H9 (cell line): Measurements from ENCODE around the gene ABHD15. TPM values are rescaled to one million over a fixed set of nuclear protein-coding genes. Genes with fewer than 3 reads are reported as not detected.

Source experiments
- DNase-seq: peaks from one replicate; pipeline ENCODE4 v3.0.0-alpha.2; 2017
- H2AFZ ChIP-seq: one replicate; pipeline ENCODE4 v1.6.1; 2013; ENCODE audit warnings: mild to moderate bottlenecking, low read length, control low read depth, moderate library complexity
- H2AK5ac ChIP-seq: 2 replicates; pipeline ENCODE4 v1.6.1; 2013; ENCODE audit warnings: low read length, control low read depth, mixed read lengths; ENCODE audit not compliant: insufficient read length
- H2BK120ac ChIP-seq: one replicate; pipeline ENCODE4 v1.6.1; 2013; ENCODE audit warnings: low read depth, mild to moderate bottlenecking, low read length, control low read depth, inconsistent platforms; ENCODE audit not compliant: poor library complexity, severe bottlenecking
- H2BK12ac ChIP-seq: 2 replicates; pipeline ENCODE4 v1.6.1; 2013; ENCODE audit warnings: low read length, control low read depth, mixed read lengths, low read depth; ENCODE audit not compliant: insufficient read length
- H2BK15ac ChIP-seq: 2 replicates; pipeline ENCODE4 v1.6.1; 2013; ENCODE audit warnings: low read depth, low read length, control low read depth
- H2BK20ac ChIP-seq: one replicate; pipeline ENCODE4 v1.6.1; 2013; ENCODE audit warnings: low read depth, mild to moderate bottlenecking, low read length, control low read depth, inconsistent platforms; ENCODE audit not compliant: poor library complexity, severe bottlenecking
- H2BK5ac ChIP-seq: 2 replicates; pipeline ENCODE4 v1.6.1; 2013; ENCODE audit warnings: low read length, control low read depth, mixed read lengths; ENCODE audit not compliant: insufficient read length
- H3K14ac ChIP-seq: 2 replicates; pipeline ENCODE4 v1.6.1; 2013; ENCODE audit warnings: low read length, control low read depth; ENCODE audit not compliant: insufficient read depth
- H3K18ac ChIP-seq: 2 replicates; pipeline ENCODE4 v1.6.1; 2013; ENCODE audit warnings: low read depth, mild to moderate bottlenecking, mixed read lengths, low read length, control low read depth; ENCODE audit not compliant: insufficient read length
- H3K23ac ChIP-seq: 2 replicates; pipeline ENCODE4 v1.6.1; 2013; ENCODE audit warnings: low read length, control low read depth, mixed read lengths, low read depth; ENCODE audit not compliant: insufficient read length
- H3K23me2 ChIP-seq: 2 replicates; pipeline ENCODE4 v1.6.1; 2013; ENCODE audit warnings: low read depth, mild to moderate bottlenecking, mixed read lengths, low read length, control low read depth; ENCODE audit not compliant: insufficient read length, poor library complexity, severe bottlenecking
- H3K27ac ChIP-seq: 2 replicates; pipeline ENCODE4 v1.5.1; 2013; ENCODE audit warnings: low read length, control low read depth, mixed read lengths, low read depth; ENCODE audit not compliant: insufficient read length
- H3K27me3 ChIP-seq: 2 replicates; pipeline ENCODE4 v1.6.1; 2013; ENCODE audit warnings: low read length, control low read depth, inconsistent platforms; ENCODE audit not compliant: insufficient read depth
- H3K4ac ChIP-seq: 2 replicates; pipeline ENCODE4 v1.6.1; 2013; ENCODE audit warnings: low read depth, mild to moderate bottlenecking, control low read depth, inconsistent platforms, low read length, moderate library complexity
- H3K4me1 ChIP-seq: 2 replicates; pipeline ENCODE4 v1.6.1; 2013; ENCODE audit warnings: low read length, control low read depth, inconsistent platforms; ENCODE audit not compliant: insufficient read depth
- H3K4me2 ChIP-seq: 2 replicates; pipeline ENCODE4 v1.6.1; 2013; ENCODE audit warnings: low read length, control low read depth, mixed read lengths; ENCODE audit not compliant: insufficient read length, insufficient read depth
- H3K56ac ChIP-seq: 2 replicates; pipeline ENCODE4 v1.6.1; 2013; ENCODE audit warnings: low read depth, mild to moderate bottlenecking, mixed read lengths, low read length, control low read depth; ENCODE audit not compliant: insufficient read length
- H3K79me1 ChIP-seq: 2 replicates; pipeline ENCODE4 v1.6.1; 2013; ENCODE audit warnings: low read depth, mild to moderate bottlenecking, moderate library complexity, low read length, control low read depth, inconsistent platforms; ENCODE audit not compliant: insufficient read depth, poor library complexity, severe bottlenecking
- H3K79me2 ChIP-seq: 2 replicates; pipeline ENCODE4 v1.6.1; 2013; ENCODE audit warnings: low read length, control low read depth, inconsistent platforms; ENCODE audit not compliant: insufficient read depth
- H3K9ac ChIP-seq: 2 replicates; pipeline ENCODE4 v1.6.1; 2013; ENCODE audit warnings: low read length, control low read depth, mixed read lengths; ENCODE audit not compliant: insufficient read length; ENCODE audit errors: extremely low read depth
- H3K9me3 ChIP-seq: one replicate; pipeline ENCODE4 v1.6.1; 2013; ENCODE audit warnings: low read depth, low read length, inconsistent platforms; ENCODE audit not compliant: control insufficient read depth
- H3T11ph ChIP-seq: one replicate; pipeline ENCODE4 v1.6.1; 2013; ENCODE audit warnings: mild to moderate bottlenecking, low read length, control low read depth, inconsistent platforms
- H4K20me1 ChIP-seq: one replicate; pipeline ENCODE4 v1.6.1; 2013; ENCODE audit not compliant: control insufficient read depth, insufficient read length, insufficient read depth
- H4K5ac ChIP-seq: 2 replicates; pipeline ENCODE4 v1.6.1; 2013; ENCODE audit warnings: low read depth, mild to moderate bottlenecking, mixed read lengths, low read length, control low read depth; ENCODE audit not compliant: insufficient read length
- H4K8ac ChIP-seq: replicated peaks from 2 replicates; pipeline ENCODE4 v1.6.1; 2013; ENCODE audit warnings: low read length, control low read depth, mixed read lengths, low read depth; ENCODE audit not compliant: insufficient read length
- H4K91ac ChIP-seq: 2 replicates; pipeline ENCODE4 v1.6.1; 2013; ENCODE audit warnings: low read depth, mild to moderate bottlenecking, moderate library complexity, mixed read lengths, low read length, control low read depth; ENCODE audit not compliant: insufficient read length
- H3K27ac Mint-ChIP-seq, 3 experiments: 2 replicates in 2 of 3; 3 replicates in 1 of 3; pipeline ENCODE4 v1.8.0; 2020 to 2021; ENCODE audit warnings: mixed read lengths in 3 of 3, mild to moderate bottlenecking in 1 of 3, moderate library complexity in 1 of 3
- H3K27me3 Mint-ChIP-seq: 2 replicates; pipeline ENCODE4 v1.8.0; 2021; ENCODE audit warnings: low read depth, mild to moderate bottlenecking, moderate library complexity, mixed read lengths
- H3K36me3 Mint-ChIP-seq, 3 experiments: 2 replicates in 2 of 3; 3 replicates in 1 of 3; pipeline ENCODE4 v1.8.0; 2020 to 2021; ENCODE audit warnings: low read depth in 3 of 3, mixed read lengths in 3 of 3; ENCODE audit not compliant: insufficient read depth in 1 of 3
- H3K4me1 Mint-ChIP-seq, 2 experiments: 2 replicates each; pipeline ENCODE4 v1.8.0; 2020; ENCODE audit warnings: mixed read lengths in 2 of 2
- H3K4me3 Mint-ChIP-seq, 2 experiments: 2 replicates in 1 of 2; 3 replicates in 1 of 2; pipeline ENCODE4 v1.8.0; 2020 to 2021; ENCODE audit warnings: mild to moderate bottlenecking in 2 of 2, mixed read lengths in 2 of 2, moderate library complexity in 1 of 2
- H3K9me3 Mint-ChIP-seq, 2 experiments: 2 replicates in 1 of 2; 3 replicates in 1 of 2; pipeline ENCODE4 v1.8.0; 2020; ENCODE audit warnings: mild to moderate bottlenecking in 2 of 2, mixed read lengths in 2 of 2, moderate library complexity in 1 of 2
- CTCF ChIP-seq: fragments of 200-600 bp; sonication (generic); conservative IDR thresholded peaks from 3 replicates; pipeline ENCODE4 v1.8.0; 2021; ENCODE audit warnings: antibody characterized with exemption, mild to moderate bottlenecking
- WGBS: extraction: QIAGEN DNeasy Blood & Tissue Kit; methylation state at CpG from one replicate; pipeline ENCODE4 v1.1.7; 2013; ENCODE audit warnings: missing lambda C conversion rate, low lambda C conversion rate, mixed read lengths; ENCODE audit not compliant: insufficient read length; ENCODE audit errors: extremely low coverage; 5-methylcytosine and 5-hydroxymethylcytosine counted together
- total RNA-seq: library from RNA; stranded (reverse); gene quantifications from 2 replicates; pipeline ENCODE4 v1.2.1, GENCODE V29; 2021

Gene ABHD15
- total RNA-seq, 1 experiment from 2014 or later = 2.5 TPM

- peaks cover 22% of the 10 kb centered on the region for H3K23me2 ChIP-seq
- no peak overlapping the region for H3K4me2 ChIP-seq
Measured at GRCh38 chr17:29571883-29572681, 5.2 kb upstream of the ABHD15 start.

More at GRCh38 chr17:29571883-29572681, 5.2 kb upstream of the ABHD15 start:
- Histone ChIP-seq H2BK120ac (no peak overlapping the region), H3K4me1 (no peaks in the 10 kb centered on the region), H2BK12ac (no peak overlapping the region), H3K79me2 (no peaks in the 10 kb centered on the region), H3K79me1 (no peaks in the 10 kb centered on the region), H3K23ac (no peak overlapping the region), H3K9me3 (no peaks in the 10 kb centered on the region), H3K9ac (no peak overlapping the region), H4K20me1 (peaks cover 2% of the 10 kb centered on the region), H4K8ac (no peak overlapping the region), H3K14ac (no peak overlapping the region), H4K5ac (no peak overlapping the region), H2BK20ac (no peak overlapping the region), H3K18ac (no peak overlapping the region), H2AFZ (no peak overlapping the region), H3K56ac (no peak overlapping the region), H3K27me3 (no peaks in the 10 kb centered on the region; the same call in 1 of the 2 replicates), H3T11ph (no peak overlapping the region), H3K27ac (no peak overlapping the region), H2BK15ac (no peak overlapping the region), H2AK5ac (no peak overlapping the region), H4K91ac (no peak overlapping the region), H3K4ac (no peak overlapping the region), H2BK5ac (no peak overlapping the region)
- H3K27ac Mint-ChIP-seq = no peak overlapping the region
- no peak overlapping the region for H3K4me3 Mint-ChIP-seq
- peak; percentile 35 for DNase-seq
- TF ChIP-seq CTCF = no peak
- H3K36me3 Mint-ChIP-seq = peaks cover 10 to 34% (median 25%) of the 10 kb centered on the region in 3 experiments; a peak in 6 of 7 replicates
- WGBS = no CpG with 5 or more reads among the region's 30 CpGs
- H3K9me3 Mint-ChIP-seq = no peaks in the 10 kb centered on the region; a peak in 1 of 5 replicates
- peaks cover 8 to 15% of the 10 kb centered on the region in 2 experiments for H3K4me1 Mint-ChIP-seq
- peaks cover 20% of the 10 kb centered on the region for H3K27me3 Mint-ChIP-seq
